ENCODE data around the gene ANAPC7. TPM values are rescaled to one million over a fixed set of nuclear protein-coding genes. Genes with fewer than 3 reads are reported as not detected.

The ANAPC7 gene
- total and polyA plus RNA-seq, 9 of the 15 experiments (the other 6 are each of a cell fraction or from before 2014, with no cell fraction given): 46.7 to 158 (median 109) TPM

- TF ChIP-seq, protein P1, sequence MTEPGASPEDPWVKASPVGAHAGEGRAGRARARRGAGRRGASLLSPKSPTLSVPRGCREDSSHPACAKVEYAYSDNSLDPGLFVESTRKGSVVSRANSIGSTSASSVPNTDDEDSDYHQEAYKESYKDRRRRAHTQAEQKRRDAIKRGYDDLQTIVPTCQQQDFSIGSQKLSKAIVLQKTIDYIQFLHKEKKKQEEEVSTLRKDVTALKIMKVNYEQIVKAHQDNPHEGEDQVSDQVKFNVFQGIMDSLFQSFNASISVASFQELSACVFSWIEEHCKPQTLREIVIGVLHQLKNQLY (CRISPR knock-in tag; conservative IDR thresholded peaks at IDR 0.05): no peak
- no peak for TF ChIP-seq PTBP1 (IDR thresholded peaks at IDR 0.05; ENCODE audit: low read depth, low read length)
- TF ChIP-seq POLR3G (IDR thresholded peaks at IDR 0.05; ENCODE audit: extremely low read depth, insufficient read length, insufficient replicate concordance): no peak
- TF ChIP-seq ZBTB7A (IDR thresholded peaks at IDR 0.05; ENCODE audit: borderline replicate concordance, control insufficient read depth, low read depth, low read length): no peak
- no peak for TF ChIP-seq ZNF695 (CRISPR knock-in tag; IDR thresholded peaks at IDR 0.05)
- TF ChIP-seq SMC3 (conservative IDR thresholded peaks at IDR 0.05; ENCODE audit: insufficient read depth, low read depth, low read length): no peak
- no peak for TF ChIP-seq SLC30A9 (CRISPR knock-in tag; IDR thresholded peaks at IDR 0.05)
- no peak for TF ChIP-seq ZNF174 (CRISPR knock-in tag; IDR thresholded peaks at IDR 0.05)
- no peak for TF ChIP-seq ZFX (CRISPR knock-in tag; IDR thresholded peaks at IDR 0.05)
- no peak for TF ChIP-seq FOXK1 (CRISPR knock-in tag; IDR thresholded peaks at IDR 0.05; ENCODE audit: borderline replicate concordance)
- TF ChIP-seq ZNF778 (CRISPR knock-in tag; IDR thresholded peaks at IDR 0.05): no peak
- no peak for TF ChIP-seq ADNP (tag; IDR thresholded peaks at IDR 0.05)
- TF ChIP-seq HES1 (IDR thresholded peaks at IDR 0.05; ENCODE audit: low read depth): no peak
- TF ChIP-seq, protein P2, sequence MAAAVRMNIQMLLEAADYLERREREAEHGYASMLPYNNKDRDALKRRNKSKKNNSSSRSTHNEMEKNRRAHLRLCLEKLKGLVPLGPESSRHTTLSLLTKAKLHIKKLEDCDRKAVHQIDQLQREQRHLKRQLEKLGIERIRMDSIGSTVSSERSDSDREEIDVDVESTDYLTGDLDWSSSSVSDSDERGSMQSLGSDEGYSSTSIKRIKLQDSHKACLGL (CRISPR knock-in tag; IDR thresholded peaks at IDR 0.05; ENCODE audit: borderline replicate concordance, poor library complexity, severe bottlenecking): no peak
These were observed 53.9 kb downstream of the ANAPC7 start (continued) for GRCh38 chr12:110349514-110350151.
